Measurements from ENCODE around the gene LRCH4. TPM values are rescaled to one million over a fixed set of nuclear protein-coding genes. Genes with fewer than 3 reads are reported as not detected.

LRCH4 gene
- total RNA-seq, 2 donors from 2014 or later, result 23.0 to 46.2 TPM

DNA sequence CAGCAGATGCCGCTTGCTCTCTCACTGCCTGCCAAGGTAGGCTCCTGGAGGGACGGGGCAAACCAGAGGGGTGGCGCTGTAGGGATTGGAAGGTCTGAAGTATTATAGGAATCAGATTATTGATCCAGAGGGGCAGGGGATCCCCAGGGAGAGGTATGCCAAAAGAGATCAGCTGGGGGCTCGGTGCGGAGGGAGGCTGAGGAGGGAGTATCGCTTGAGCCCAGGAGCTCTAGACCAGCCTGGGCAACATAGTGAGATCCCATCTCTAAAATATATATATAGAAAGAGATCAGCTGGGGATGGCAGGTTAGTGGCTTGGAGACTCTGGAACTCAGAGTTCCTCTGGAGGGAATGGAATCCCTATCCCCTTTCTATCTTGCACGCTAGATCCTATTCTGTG, 9.3 kb upstream of the LRCH4 start:
- TF ChIP-seq CTCF (IDR thresholded peaks at IDR 0.05), result no peak
- no peak overlapping the region for H3K4me3 ChIP-seq
- H3K27ac ChIP-seq, result no peak overlapping the region
- H3K36me3 ChIP-seq, result no peaks in the 10 kb centered on the region
- no peaks in the 10 kb centered on the region for H3K9me3 ChIP-seq
- no peak for DNase-seq (ENCODE audit: low spot score)
- H3K4me1 ChIP-seq, result peaks cover 0 to 6% of the 10 kb centered on the region in 2 donors
- H3K27me3 ChIP-seq, result no peaks in the 10 kb centered on the region

DNA sequence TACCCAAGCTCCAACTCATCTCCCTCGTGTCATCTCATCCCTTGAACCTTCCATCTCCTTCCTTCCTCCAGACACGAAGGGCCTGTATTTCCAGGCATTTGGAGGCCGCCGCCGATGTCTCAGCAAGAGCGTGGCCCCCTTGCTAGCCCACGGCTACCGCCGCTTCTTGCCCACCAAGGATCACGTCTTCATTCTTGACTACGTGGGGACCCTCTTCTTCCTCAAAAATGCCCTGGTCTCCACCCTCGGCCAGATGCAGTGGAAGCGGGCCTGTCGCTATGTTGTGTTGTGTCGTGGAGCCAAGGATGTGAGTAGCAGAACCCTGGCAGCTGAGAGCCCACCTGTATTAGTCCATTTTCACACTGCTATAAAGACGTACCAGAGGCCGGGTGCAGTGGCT, 5.7 kb upstream of the LRCH4 start:
- H3K4me3 ChIP-seq, result no peak overlapping the region
- H3K27me3 ChIP-seq, result no peaks in the 10 kb centered on the region
- H3K36me3 ChIP-seq, result no peaks in the 10 kb centered on the region
- no peak for TF ChIP-seq CTCF (IDR thresholded peaks at IDR 0.05)
- H3K4me1 ChIP-seq, result peaks cover 0 to 17% of the 10 kb centered on the region in 2 donors
- no peak for DNase-seq (ENCODE audit: low spot score)
- no peak overlapping the region for H3K27ac ChIP-seq
- no peaks in the 10 kb centered on the region for H3K9me3 ChIP-seq

- Histone ChIP-seq H3K27me3 (no peaks in the 10 kb centered on the region), H3K4me1 (peaks cover 0 to 21% of the 10 kb centered on the region in 2 donors), H3K27ac (peak overlapping the region; percentile 1 to 37), H3K9me3 (no peaks in the 10 kb centered on the region), H3K4me3 (peak overlapping the region in 1 of 2 donors; percentile 13), H3K36me3 (no peaks in the 10 kb centered on the region)
- DNase-seq (ENCODE audit: low spot score), result no peak
- no peak for TF ChIP-seq CTCF (IDR thresholded peaks at IDR 0.05)
Observed at GRCh38 chr7:100590077-100590737, 4.3 kb upstream of the LRCH4 start.

- Histone ChIP-seq H3K4me1 (peaks cover 0 to 28% of the 10 kb centered on the region in 2 donors), H3K4me3 (peak overlapping the region in 1 of 2 donors; percentile 13), H3K27ac (peak overlapping the region; percentile 1 to 37), H3K36me3 (no peaks in the 10 kb centered on the region), H3K27me3 (no peaks in the 10 kb centered on the region), H3K9me3 (no peaks in the 10 kb centered on the region)
- no peak for DNase-seq (ENCODE audit: low spot score)
- TF ChIP-seq CTCF (IDR thresholded peaks at IDR 0.05), result no peak
Observed at GRCh38 chr7:100589341-100589947, 3.5 kb upstream of the LRCH4 start.

DNA sequence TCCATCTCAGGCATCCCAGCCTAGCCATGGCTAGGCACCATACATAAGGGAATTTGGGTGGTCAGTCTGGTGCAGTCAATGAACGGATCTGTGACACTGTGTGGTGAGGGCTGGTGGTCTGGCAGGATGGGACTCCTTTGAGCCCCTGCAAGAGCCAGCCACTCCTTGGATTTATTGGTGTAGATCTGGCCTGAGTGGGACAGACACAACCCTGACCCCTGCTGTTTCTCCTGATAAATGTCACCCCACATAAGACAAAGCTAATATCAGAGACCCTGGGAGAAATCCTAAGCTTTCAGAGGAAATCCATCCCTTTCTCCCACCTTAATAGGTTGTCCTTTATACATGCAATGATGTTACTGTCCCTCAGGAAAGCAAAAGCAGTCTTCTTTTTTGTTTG, 2.5 kb upstream of the LRCH4 start:
- no peaks in the 10 kb centered on the region for H3K36me3 ChIP-seq
- no peak overlapping the region for H3K4me3 ChIP-seq
- H3K27ac ChIP-seq, result no peak overlapping the region
- peak in 1 of 2 donors; percentile 40 for TF ChIP-seq CTCF (IDR thresholded peaks at IDR 0.05)
- no peaks in the 10 kb centered on the region for H3K27me3 ChIP-seq
- peaks cover 0 to 38% of the 10 kb centered on the region in 2 donors for H3K4me1 ChIP-seq
- DNase-seq (ENCODE audit: low spot score), result no peak
- no peaks in the 10 kb centered on the region for H3K9me3 ChIP-seq

All from right atrium auricular region (tissue), 2 donors.